ENCODE results near the gene WBP2.
A peak's percentile ranks its signal among the peaks of the same experiment; 100 is the strongest.
"Not testable (repeated sequence)": the region's sequence is repeated elsewhere in the genome, so short reads cannot be mapped to it uniquely, and the experiment has no call there.

The WBP2 gene

DNA sequence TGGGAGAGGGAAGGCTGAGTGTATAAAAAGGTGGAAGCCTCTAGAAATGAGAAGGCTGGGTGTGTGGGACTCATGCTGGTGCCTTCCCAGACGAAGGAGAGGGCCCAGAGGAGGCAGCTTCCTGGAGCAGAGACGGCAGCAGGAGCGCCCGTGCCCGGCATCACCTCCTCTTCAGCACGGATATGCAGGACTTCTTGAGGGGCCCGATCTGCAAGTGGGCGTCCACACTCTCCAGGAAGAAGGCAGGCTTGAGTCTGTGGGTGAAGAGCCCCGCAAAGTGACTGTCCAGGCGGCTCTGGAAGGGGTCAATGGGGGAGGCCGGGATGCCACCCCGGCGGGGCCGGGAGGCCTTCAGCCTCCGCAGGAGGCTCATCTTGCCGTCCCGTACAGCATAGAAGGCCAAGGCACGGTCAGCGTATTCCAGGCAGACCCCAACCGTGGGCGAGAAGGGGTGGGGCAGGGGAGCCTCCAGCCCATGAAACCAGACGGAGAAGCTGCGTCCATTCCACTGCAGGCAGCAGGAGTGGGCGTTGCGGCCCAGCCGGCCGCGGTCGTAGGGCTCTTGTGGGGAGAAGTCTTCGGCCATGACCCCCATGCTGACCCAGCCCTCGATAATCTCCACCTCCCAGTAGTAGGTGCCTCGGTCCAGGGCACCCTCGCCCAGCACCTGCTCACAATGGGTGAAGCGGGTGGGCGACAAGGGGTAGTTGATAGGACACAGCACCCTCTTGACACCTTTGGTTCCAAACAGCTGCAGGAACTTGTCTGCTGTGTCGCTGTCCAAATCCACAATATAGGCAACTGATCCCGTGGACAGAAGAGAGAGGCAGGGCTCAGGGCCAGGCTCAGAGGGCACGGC, 19.4 kb upstream of the WBP2 start:
- Histone ChIP-seq H3K9me3 (ENCODE audit: insufficient read depth, low read depth, low read length) (no peaks in the 10 kb centered on the region), H3K27ac (ENCODE audit: low read depth, low read length) (no peak overlapping the region)

GRCh38 chr17:75873587-75874322, 18.6 kb upstream of the WBP2 start:
- Histone ChIP-seq H3K9ac (ENCODE audit: low read depth, low read length) (no peak overlapping the region), H3K4me1 (ENCODE audit: insufficient read depth, low read length) (0 out of 2 replicates have a peak, but pooled peaks cover 9% of the 10 kb centered on the region), H3K9me3 (ENCODE audit: insufficient read depth, low read depth, low read length) (no peaks in the 10 kb centered on the region), H3K36me3 (ENCODE audit: insufficient read depth, low read length) (no peaks in the 10 kb centered on the region), H3K27me3 (ENCODE audit: insufficient read depth, low read length) (peaks cover 24% of the 10 kb centered on the region), H3K27ac (ENCODE audit: low read depth, low read length) (no peak overlapping the region), H3K4me3 (ENCODE audit: low read length) (no peak overlapping the region)
- WGBS, result 95% methylated on average over 10 of the region's 11 CpGs

More for the DNA sequence above, 19.4 kb upstream of the WBP2 start:
- H3K36me3 ChIP-seq (ENCODE audit: insufficient read depth, low read length), result no peaks in the 10 kb centered on the region
- H3K4me1 ChIP-seq (ENCODE audit: insufficient read depth, low read length), result 0 out of 2 replicates have a peak, but pooled peaks cover 9% of the 10 kb centered on the region
- 94% methylated on average over 38 of the region's 38 CpGs for WGBS
- peaks cover 32% of the 10 kb centered on the region for H3K27me3 ChIP-seq (ENCODE audit: insufficient read depth, low read length)
- no peak overlapping the region for H3K9ac ChIP-seq (ENCODE audit: low read depth, low read length)
- no peak overlapping the region for H3K4me3 ChIP-seq (ENCODE audit: low read length)

DNA sequence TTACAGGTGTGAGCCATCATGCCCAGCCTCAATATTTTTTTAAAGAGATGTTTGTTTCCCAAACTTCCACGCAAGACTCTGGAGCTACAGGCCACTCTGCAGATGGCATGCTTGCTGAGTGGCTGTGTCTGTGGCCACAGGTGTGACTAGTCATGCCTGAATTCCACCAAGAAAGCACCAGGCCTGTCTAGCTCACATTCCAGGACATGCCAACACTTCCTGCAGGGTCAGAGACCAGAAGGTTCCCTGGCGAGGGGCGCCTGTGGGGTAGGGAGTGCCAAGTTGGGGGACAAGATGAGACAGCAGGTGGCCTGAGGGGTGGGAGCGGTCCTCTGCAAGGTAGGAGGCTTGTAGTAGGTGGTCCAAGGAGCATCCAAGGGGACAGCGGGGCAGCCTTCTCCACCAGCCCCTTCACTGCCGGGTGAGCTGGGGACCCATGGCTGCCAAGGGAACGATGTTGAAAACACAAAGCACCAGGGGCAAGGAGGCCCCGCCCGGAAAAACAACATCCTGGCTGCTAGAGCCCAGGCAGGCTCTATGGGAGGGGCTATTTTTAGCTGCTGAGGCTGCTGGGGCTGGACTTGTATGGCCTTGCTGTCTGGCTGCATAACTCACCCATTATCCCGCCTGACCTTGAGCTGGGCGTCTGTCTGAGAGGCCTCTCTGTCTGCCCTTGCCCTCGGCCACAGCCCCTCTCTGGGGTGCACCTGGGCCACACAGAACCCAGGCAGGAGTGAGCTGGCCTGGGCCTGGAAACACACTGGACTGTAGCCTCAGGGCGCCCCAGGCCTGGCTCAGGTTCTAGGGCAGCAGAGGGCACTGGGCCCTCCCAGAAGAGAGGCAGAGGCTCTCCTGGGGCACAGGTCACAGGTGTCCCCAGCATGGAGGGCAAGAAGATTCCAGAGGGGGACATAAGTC, 17.6 kb upstream of the WBP2 start:
- 77% methylated on average over 13 of the region's 13 CpGs for WGBS
- H3K9ac ChIP-seq (ENCODE audit: low read depth, low read length), result 0 out of 2 replicates have a peak overlapping the region, but pooled peaks have one; percentile 16

DNA sequence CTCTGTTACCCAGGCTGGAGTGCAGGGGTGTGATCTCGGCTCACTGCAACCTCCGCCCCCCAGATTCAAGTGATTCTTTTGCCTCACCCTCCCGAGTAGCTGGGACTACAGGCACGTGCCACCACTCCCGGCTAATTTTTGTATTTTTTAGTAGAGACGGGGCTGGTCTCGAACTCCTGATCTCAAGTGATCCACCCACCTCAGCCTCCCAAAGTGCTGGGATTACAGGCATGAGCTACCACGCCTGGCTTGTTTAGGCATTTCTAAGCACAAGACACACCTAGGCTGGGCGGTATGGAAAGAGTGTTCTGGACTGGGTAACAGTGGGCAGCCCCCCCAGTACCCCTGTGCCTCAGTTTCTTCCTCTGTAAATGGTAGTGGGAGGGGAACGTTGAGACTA, 15.1 kb upstream of the WBP2 start:
- 93% methylated on average over 9 of the region's 10 CpGs for WGBS
- H3K4me1 ChIP-seq (ENCODE audit: insufficient read depth, low read length); H3K9ac ChIP-seq (ENCODE audit: low read depth, low read length); H3K27me3 ChIP-seq (ENCODE audit: insufficient read depth, low read length); H3K4me3 ChIP-seq (ENCODE audit: low read length); H3K27ac ChIP-seq (ENCODE audit: low read depth, low read length); H3K9me3 ChIP-seq (ENCODE audit: insufficient read depth, low read depth, low read length); H3K36me3 ChIP-seq (ENCODE audit: insufficient read depth, low read length): not testable (repeated sequence)

More for the DNA sequence above, 17.6 kb upstream of the WBP2 start:
- Histone ChIP-seq H3K4me1 (ENCODE audit: insufficient read depth, low read length) (0 out of 2 replicates have a peak, but pooled peaks cover 9% of the 10 kb centered on the region), H3K27ac (ENCODE audit: low read depth, low read length) (no peak overlapping the region), H3K36me3 (ENCODE audit: insufficient read depth, low read length) (no peaks in the 10 kb centered on the region), H3K4me3 (ENCODE audit: low read length) (no peak overlapping the region), H3K9me3 (ENCODE audit: insufficient read depth, low read depth, low read length) (no peaks in the 10 kb centered on the region), H3K27me3 (ENCODE audit: insufficient read depth, low read length) (peaks cover 13% of the 10 kb centered on the region)

DNA sequence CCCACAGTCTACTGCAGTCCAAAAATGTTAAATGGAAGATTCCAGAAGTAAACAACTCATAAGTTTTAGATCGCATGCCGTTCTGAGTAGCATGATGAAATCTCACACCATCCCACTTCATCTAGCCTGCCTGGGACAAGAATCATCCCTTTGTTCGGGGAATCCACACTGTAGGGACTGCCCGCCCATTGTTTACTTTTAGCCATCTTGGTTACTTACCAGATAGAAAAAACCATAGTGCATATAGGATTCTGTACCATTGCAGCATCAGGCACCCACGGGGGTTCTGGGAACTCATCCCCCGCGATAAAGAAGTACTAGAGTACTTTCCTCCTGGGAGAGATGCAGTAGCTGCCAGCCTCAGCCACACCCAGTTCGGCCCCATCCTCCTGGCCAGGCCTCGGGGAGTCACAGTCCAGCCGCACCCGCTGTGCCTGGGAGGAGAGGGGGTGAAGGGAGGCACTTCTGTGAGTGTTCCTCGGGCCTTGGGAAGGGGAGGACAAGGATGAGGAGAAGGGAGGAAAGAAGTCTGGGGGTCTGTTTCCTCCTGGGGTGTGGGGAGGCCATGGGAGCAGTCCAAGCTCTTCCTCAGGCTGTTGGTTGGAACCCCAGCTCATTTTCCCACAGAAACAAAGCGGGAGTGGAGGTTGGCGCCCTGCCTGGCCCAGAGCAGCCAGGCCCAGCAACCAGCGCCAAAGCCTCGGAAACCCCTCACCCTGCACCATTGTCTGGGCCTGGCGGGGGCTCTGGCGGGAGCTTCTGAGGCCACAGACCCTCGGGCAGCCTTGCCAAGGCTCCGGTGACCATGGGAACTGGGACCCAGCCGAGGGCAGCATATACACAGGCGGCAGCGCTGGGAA, 14.4 kb upstream of the WBP2 start:
- Histone ChIP-seq H3K27ac (ENCODE audit: low read depth, low read length) (no peak overlapping the region), H3K9me3 (ENCODE audit: insufficient read depth, low read depth, low read length) (no peaks in the 10 kb centered on the region), H3K36me3 (ENCODE audit: insufficient read depth, low read length) (no peaks in the 10 kb centered on the region), H3K27me3 (ENCODE audit: insufficient read depth, low read length) (no peaks in the 10 kb centered on the region), H3K4me3 (ENCODE audit: low read length) (no peak overlapping the region), H3K4me1 (ENCODE audit: insufficient read depth, low read length) (no peaks in the 10 kb centered on the region), H3K9ac (ENCODE audit: low read depth, low read length) (no peak overlapping the region)
- 84% methylated on average over 23 of the region's 23 CpGs for WGBS

DNA sequence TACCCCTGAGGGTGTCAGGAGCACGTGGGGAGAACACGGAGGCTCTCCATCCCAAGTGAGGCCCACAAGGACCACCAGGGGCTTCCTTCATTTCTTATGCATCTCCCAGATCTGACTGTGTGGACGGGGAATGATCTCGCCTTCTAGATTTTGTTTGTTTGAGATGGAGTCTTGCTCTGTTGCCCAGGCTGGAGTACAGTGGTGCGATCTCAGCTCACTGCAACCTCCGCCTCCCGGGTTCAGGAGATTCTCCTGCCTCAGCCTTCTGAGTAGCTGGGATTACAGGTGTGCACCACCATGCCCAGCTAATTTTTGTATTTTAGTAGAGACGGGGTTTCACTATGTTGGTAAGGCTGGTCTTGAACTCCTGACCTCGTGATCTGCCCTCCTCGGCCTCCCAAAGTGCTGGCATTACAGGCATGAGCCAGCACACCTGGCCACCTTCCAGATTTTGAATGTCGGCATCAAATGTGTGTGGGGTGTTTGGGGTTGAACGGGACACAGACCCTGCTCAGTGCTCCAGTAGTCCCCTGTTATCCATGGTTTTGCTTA, 13.7 kb upstream of the WBP2 start:
- not testable (repeated sequence) for H3K9me3 ChIP-seq (ENCODE audit: insufficient read depth, low read depth, low read length); H3K27me3 ChIP-seq (ENCODE audit: insufficient read depth, low read length); H3K36me3 ChIP-seq (ENCODE audit: insufficient read depth, low read length); H3K9ac ChIP-seq (ENCODE audit: low read depth, low read length); H3K4me3 ChIP-seq (ENCODE audit: low read length); H3K4me1 ChIP-seq (ENCODE audit: insufficient read depth, low read length); H3K27ac ChIP-seq (ENCODE audit: low read depth, low read length)
- 94% methylated on average over 12 of the region's 12 CpGs for WGBS

- H3K9ac ChIP-seq (ENCODE audit: low read depth, low read length); H3K4me1 ChIP-seq (ENCODE audit: insufficient read depth, low read length); H3K9me3 ChIP-seq (ENCODE audit: insufficient read depth, low read depth, low read length); H3K36me3 ChIP-seq (ENCODE audit: insufficient read depth, low read length); H3K27me3 ChIP-seq (ENCODE audit: insufficient read depth, low read length); H3K4me3 ChIP-seq (ENCODE audit: low read length); H3K27ac ChIP-seq (ENCODE audit: low read depth, low read length): not testable (repeated sequence)
- WGBS, result 88% methylated on average over 16 of the region's 17 CpGs
Observed at GRCh38 chr17:75865404-75866188, 10.5 kb upstream of the WBP2 start.

- H3K27ac ChIP-seq (ENCODE audit: low read depth, low read length); H3K36me3 ChIP-seq (ENCODE audit: insufficient read depth, low read length); H3K9ac ChIP-seq (ENCODE audit: low read depth, low read length); H3K4me3 ChIP-seq (ENCODE audit: low read length); H3K4me1 ChIP-seq (ENCODE audit: insufficient read depth, low read length); H3K27me3 ChIP-seq (ENCODE audit: insufficient read depth, low read length); H3K9me3 ChIP-seq (ENCODE audit: insufficient read depth, low read depth, low read length): not testable (repeated sequence)
- WGBS, result 90% methylated on average over 4 of the region's 4 CpGs
Observed at GRCh38 chr17:75864887-75865286, 9.8 kb upstream of the WBP2 start.

- H3K27ac ChIP-seq (ENCODE audit: low read depth, low read length), result no peak overlapping the region
- no peaks in the 10 kb centered on the region for H3K4me1 ChIP-seq (ENCODE audit: insufficient read depth, low read length)
- 83% methylated on average over 8 of the region's 8 CpGs for WGBS
- no peak overlapping the region for H3K4me3 ChIP-seq (ENCODE audit: low read length)
- no peak overlapping the region for H3K9ac ChIP-seq (ENCODE audit: low read depth, low read length)
- no peaks in the 10 kb centered on the region for H3K9me3 ChIP-seq (ENCODE audit: insufficient read depth, low read depth, low read length)
- H3K27me3 ChIP-seq (ENCODE audit: insufficient read depth, low read length), result no peaks in the 10 kb centered on the region
- no peaks in the 10 kb centered on the region for H3K36me3 ChIP-seq (ENCODE audit: insufficient read depth, low read length)
Observed at GRCh38 chr17:75864448-75864871, 9.3 kb upstream of the WBP2 start.
